ENCODE measurements around the gene SCAMP3. TPM values are rescaled to one million over a fixed set of nuclear protein-coding genes. Genes with fewer than 3 reads are reported as not detected.

SCAMP3 gene
- total and polyA plus RNA-seq, 10 of the 15 experiments (the other 5 are each of a cell fraction or from before 2014, with no cell fraction given) = 17.2 to 133 (median 87.3) TPM

GRCh38 chr1:155244368-155245162, 17.6 kb downstream of the SCAMP3 start (continued):
- no peak for TF ChIP-seq CUX1 (IDR thresholded peaks at IDR 0.05; ENCODE audit: insufficient replicate concordance, low read depth, low read length)
- TF ChIP-seq ZNF24 (IDR thresholded peaks at IDR 0.05) = peak; percentile 92
- peak; percentile 40 to 48; a peak in 2 of 4 replicates for TF ChIP-seq EP300 (IDR thresholded peaks at IDR 0.05; ENCODE audit: borderline replicate concordance in 1 of 2, control insufficient read depth in 1 of 2, low read depth in 2 of 2, low read length in 2 of 2)
- TF ChIP-seq EED (IDR thresholded peaks at IDR 0.05; ENCODE audit: low read depth) = peak; percentile 86
- no peak for TF ChIP-seq SMC3 (IDR thresholded peaks at IDR 0.05; ENCODE audit: borderline replicate concordance, low read length)
- TF ChIP-seq RUNX3 (IDR thresholded peaks at IDR 0.05; ENCODE audit: low read length) = peak; percentile 73
- peak; percentile 12 to 31 (median 17); a peak in 3 of 6 replicates for TF ChIP-seq CTCF (IDR thresholded peaks at IDR 0.05 in 2 of 3, conservative IDR thresholded peaks at IDR 0.05 in 1 of 3; ENCODE audit: control insufficient read depth in 2 of 3, extremely low read depth in 1 of 3, insufficient read depth in 1 of 3, low read depth in 3 of 3, low read length in 3 of 3)
- peak; percentile 39; the same call in 1 of the 2 replicates for TF ChIP-seq IRF5 (IDR thresholded peaks at IDR 0.05; ENCODE audit: borderline replicate concordance)
- TF ChIP-seq RCOR1 (conservative IDR thresholded peaks at IDR 0.05; ENCODE audit: low read depth, low read length) = peak; percentile 87; the same call in 1 of the 2 replicates
- no peak for TF ChIP-seq WRNIP1 (IDR thresholded peaks at IDR 0.05; ENCODE audit: borderline replicate concordance, low read depth, low read length)
- peak; percentile 56 for TF ChIP-seq SMAD1 (IDR thresholded peaks at IDR 0.05; ENCODE audit: low read depth, partially characterized antibody)
- TF ChIP-seq CREB1 (IDR thresholded peaks at IDR 0.05; ENCODE audit: low read depth) = peak; percentile 94
- TF ChIP-seq PML (IDR thresholded peaks at IDR 0.05; ENCODE audit: low read length) = peak; percentile 97; the same call in 1 of the 2 replicates
- 0 out of 2 replicates have a peak, but pooled peaks have one; percentile 69 for TF ChIP-seq SIN3A (IDR thresholded peaks at IDR 0.05; ENCODE audit: low read depth, low read length)
- peak; percentile 90 for TF ChIP-seq TBL1XR1 (IDR thresholded peaks at IDR 0.05; ENCODE audit: low read depth, low read length)
- TF ChIP-seq ZBTB33 (IDR thresholded peaks at IDR 0.05) = 0 out of 2 replicates have a peak, but pooled peaks have one; percentile 27
- TF ChIP-seq POLR2AphosphoS5 (IDR thresholded peaks at IDR 0.05; ENCODE audit: low read length) = peak; percentile 97
- TF ChIP-seq MYB (IDR thresholded peaks at IDR 0.05; ENCODE audit: borderline replicate concordance, low read depth, low read length) = peak; percentile 77; the same call in 1 of the 2 replicates
- TF ChIP-seq NBN (IDR thresholded peaks at IDR 0.05) = peak; percentile 100

Measured in GM12878 (cell line).